PC-9 (cell line): ENCODE results near the gene PALD1.

Experiments
- CTCF ChIP-seq: fragments of 200-600 bp; sonication (generic); conservative IDR thresholded peaks from 2 replicates; pipeline ENCODE4 v1.6.1; 2017; ENCODE audit warnings: mixed run types, antibody characterized with exemption, mild to moderate bottlenecking, moderate library complexity
- EZH2 ChIP-seq: fragments of 200-600 bp; sonication (generic); IDR thresholded peaks from 2 replicates; pipeline ENCODE4 v1.8.0; 2017; ENCODE audit warnings: antibody characterized with exemption, low read depth

- TF ChIP-seq CTCF (no peak), EZH2 (no peak)
Observed at GRCh38 chr10:70530315-70530714, 51.7 kb downstream of the PALD1 start.
